KOPT-K1 (cell line): Measurements from ENCODE around the gene SIVA1.
"Not testable (repeated sequence)": the region's sequence is repeated elsewhere in the genome, so short reads cannot be mapped to it uniquely, and the experiment has no call there.

Experiments used
- H3K27ac ChIP-seq: fragments of 200-600 bp; sonication (generic); 2 replicates; pipeline ENCODE4 v1.5.1; 2016; ENCODE audit warnings: antibody characterized with exemption, mild to moderate bottlenecking, low read depth, low read length; ENCODE audit not compliant: poor library complexity, severe bottlenecking
- H3K36me3 ChIP-seq: fragments of 200-600 bp; sonication (generic); 2 replicates; pipeline ENCODE4 v1.5.1; 2017; ENCODE audit warnings: antibody characterized with exemption, mild to moderate bottlenecking, low read length, moderate library complexity; ENCODE audit not compliant: insufficient read depth
- H3K9me3 ChIP-seq: fragments of 200-600 bp; sonication (generic); 2 replicates; pipeline ENCODE4 v1.5.1; 2017; ENCODE audit warnings: antibody characterized with exemption, low read length, mild to moderate bottlenecking; ENCODE audit not compliant: insufficient read depth, poor library complexity, severe bottlenecking

Gene SIVA1

DNA sequence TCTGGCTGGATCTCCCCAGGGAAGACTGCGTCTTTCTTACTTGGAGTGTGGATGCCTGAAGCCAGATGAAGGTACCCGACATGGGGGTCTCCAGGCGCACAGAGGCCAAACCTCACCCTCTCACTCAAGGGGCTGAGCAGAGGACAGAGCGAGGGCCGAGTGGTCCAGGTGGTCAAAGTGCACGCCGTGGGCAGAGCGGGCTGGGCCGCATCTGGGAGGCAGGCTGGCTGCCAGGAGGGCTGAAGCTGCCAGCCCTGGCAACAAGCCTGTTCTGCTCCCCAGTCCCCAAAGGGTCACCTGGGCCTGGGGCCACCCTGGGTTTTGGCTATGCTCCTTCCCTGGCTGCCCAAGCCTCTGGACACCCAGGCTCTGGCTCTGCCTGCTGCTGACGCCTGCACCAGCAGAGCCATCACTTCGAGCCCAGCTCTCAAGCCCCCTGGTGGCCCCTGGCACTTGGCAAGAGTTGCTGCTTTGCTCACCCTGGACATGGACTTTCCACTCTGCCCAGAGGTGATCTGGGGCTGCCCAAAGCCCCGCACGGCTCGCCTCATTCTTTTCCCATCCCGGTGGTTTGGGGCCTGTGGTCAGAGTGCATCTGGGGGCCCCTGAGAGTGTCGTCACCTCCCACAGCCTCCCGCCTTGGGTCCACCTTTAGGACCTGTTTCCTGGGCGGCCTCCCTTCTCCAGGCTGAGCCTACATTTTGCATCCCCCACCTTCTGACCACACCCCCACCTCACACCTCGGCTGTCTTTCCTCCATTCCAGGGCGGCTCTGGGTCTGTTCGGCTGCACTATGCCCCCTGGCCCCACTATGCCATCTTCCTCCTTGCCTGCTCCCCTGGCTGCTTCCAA, 26.1 kb upstream of the SIVA1 start:
- Histone ChIP-seq H3K9me3 (no peaks in the 10 kb centered on the region), H3K27ac (no peak overlapping the region), H3K36me3 (peaks cover 9% of the 10 kb centered on the region; the same call in 1 of the 2 replicates)

DNA sequence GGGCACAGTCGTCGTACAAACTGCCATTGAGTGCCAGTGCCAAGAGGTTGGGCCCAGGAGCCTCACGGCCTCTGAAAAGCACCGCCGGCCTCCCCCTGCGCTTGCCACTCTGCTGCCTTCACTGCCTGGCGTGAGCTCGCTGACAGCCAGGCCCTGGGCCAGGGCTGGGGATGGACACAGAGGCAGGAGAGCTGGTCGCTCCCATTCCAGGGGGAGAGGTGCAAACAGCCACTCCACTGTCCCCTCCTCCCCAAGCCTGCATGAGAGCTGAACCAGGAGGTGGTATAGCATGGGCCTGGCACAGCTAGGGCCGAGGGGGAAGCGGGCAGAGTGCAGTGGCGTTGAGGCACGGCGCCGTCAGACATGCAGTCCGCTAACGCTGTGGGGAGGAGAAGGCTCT, 24.3 kb upstream of the SIVA1 start:
- H3K36me3 ChIP-seq: no peaks in the 10 kb centered on the region
- no peak overlapping the region for H3K27ac ChIP-seq

DNA sequence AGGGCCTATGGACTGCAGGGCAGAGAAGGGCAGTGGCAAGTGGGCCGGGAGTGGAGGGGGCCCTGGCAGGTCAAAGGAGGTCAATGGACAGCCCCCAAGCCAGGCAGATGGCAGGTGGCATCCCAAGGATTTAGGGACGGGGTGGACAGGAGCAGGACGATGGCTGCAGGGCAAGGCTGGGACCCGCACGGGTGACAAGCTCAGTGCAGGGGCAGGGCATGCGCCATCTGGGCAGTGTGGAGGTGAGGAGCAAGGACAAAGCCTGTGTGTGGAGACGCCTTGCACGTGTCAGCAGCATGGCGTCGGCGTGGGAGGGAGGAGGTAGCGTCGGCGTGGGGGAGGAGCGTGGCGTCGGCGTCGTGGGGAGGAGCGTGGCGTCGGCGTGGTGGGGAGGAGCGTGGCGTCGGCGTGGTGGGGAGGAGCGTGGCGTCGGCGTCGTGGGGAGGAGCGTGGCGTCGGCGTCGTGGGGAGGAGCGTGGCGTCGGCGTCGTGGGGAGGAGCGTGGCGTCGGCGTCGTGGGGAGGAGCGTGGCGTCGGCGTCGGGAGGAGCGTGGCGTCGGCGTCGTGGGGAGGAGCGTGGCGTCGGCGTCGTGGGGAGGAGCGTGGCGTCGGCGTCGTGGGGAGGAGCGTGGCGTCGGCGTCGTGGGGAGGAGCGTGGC, 23.6 kb upstream of the SIVA1 start:
- not testable (repeated sequence) for H3K9me3 ChIP-seq, H3K36me3 ChIP-seq, H3K27ac ChIP-seq

More for the DNA sequence above, 24.3 kb upstream of the SIVA1 start:
- H3K9me3 ChIP-seq: no peaks in the 10 kb centered on the region

DNA sequence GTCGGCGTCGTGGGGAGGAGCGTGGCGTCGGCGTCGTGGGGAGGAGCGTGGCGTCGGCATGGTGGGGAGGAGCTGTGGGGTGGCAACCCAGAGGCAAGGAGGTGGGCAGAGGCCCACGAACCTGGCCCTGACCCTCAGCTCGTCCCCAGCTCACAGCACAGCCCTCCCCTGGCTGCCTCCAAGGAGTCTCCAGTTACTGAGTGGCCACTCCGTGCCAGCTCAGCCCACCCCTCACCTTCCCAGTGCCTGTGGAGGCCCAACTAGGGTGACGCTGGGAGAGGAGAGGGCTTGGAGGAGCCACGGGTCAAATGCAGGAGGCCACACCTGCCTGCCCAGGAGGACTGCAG, 23.1 kb upstream of the SIVA1 start:
- no peaks in the 10 kb centered on the region for H3K36me3 ChIP-seq
- no peak overlapping the region for H3K27ac ChIP-seq
- H3K9me3 ChIP-seq: no peaks in the 10 kb centered on the region

DNA sequence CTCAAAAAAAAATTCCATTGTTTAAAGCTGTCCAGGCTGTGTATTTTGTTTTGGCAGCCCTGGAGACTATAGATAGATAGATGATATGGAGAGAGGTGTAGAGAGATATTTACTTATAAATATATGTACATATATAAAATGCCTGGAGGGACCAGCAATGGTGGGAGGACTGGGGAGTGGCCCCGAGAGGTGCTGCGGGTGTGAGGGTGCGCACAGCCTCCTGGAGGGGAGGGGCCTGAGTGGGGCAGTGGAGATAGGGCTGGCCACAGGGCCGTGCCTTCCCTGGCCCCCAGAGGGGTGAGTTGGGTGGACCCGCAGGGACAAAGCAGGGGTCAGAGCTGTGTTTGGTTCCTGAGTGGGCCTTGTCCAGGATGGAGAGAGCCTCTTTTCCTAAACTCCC, 22.5 kb upstream of the SIVA1 start:
- Histone ChIP-seq H3K36me3 (no peaks in the 10 kb centered on the region), H3K27ac (no peak overlapping the region), H3K9me3 (no peaks in the 10 kb centered on the region)

DNA sequence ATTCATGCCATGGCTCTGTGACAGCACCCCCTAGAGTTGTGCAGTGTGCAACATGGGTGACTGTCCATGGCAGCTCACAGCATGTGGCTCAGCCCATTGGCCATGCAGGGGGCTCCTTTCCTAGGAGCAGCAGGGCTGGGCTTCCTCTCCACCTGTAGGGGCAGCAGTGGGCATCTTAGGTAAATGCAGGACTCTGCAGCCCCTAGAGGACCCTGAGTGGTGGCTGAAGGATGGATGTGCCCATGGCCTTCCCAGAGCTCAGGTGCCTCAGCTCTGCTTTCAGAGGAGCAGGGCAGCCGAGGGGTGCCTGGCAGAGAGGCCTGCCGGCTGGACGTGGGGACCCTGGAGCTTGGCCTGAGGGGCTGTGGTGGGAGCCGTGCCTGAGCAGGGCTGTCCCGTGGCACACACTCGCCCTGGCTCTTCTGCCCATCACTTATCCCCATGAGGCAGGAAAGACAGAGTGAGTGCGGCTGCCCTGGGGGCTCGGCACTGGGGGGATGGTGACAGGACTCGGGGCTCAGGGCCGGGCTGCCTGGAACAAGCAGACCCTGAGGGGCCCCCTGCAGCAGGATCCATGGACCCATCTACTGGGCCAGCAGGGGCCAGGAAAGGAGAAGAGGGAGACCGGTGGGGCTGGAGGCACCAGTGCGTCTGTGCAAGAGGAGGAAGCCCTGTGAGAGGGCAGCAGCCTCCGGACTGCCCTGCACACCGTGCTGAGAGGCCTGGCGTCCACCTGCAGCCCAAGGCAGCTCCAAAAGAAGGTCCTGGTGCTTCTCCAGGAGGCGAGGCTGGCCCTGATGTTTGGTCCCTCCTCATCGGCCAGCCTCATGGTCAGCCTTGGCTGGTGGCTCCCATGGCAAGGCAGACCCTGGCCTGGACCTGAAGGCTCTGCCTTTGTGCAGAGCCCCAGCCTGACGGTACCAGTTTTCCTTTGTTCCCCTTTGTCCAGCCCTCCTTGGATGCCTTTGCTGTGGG, 21.3 kb upstream of the SIVA1 start:
- no peak overlapping the region for H3K27ac ChIP-seq
- no peaks in the 10 kb centered on the region for H3K36me3 ChIP-seq
- H3K9me3 ChIP-seq: no peaks in the 10 kb centered on the region

DNA sequence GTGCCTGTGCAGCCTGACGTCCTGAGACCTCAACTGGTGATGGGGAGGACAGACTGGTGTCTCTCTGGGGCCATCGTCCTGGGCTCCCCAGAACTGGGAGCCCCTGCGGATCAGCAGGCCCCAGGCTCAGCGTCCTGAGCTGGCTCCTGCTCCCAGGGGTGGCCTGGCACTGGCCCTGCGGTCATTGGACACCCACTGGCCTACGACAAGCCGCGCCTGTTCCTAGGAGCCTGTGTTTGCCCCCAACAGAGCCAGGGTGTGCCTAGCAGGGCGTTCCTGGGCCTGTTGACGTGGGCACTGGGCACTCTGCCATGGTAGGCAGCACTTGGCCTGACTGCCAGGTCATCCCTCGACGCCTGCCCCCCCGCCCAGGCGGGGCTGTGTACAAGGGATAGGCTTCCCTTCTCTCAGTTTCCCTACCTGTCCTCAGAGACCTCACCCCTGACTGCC, 20.6 kb upstream of the SIVA1 start:
- Histone ChIP-seq H3K27ac (no peak overlapping the region), H3K36me3 (no peaks in the 10 kb centered on the region), H3K9me3 (no peaks in the 10 kb centered on the region)

DNA sequence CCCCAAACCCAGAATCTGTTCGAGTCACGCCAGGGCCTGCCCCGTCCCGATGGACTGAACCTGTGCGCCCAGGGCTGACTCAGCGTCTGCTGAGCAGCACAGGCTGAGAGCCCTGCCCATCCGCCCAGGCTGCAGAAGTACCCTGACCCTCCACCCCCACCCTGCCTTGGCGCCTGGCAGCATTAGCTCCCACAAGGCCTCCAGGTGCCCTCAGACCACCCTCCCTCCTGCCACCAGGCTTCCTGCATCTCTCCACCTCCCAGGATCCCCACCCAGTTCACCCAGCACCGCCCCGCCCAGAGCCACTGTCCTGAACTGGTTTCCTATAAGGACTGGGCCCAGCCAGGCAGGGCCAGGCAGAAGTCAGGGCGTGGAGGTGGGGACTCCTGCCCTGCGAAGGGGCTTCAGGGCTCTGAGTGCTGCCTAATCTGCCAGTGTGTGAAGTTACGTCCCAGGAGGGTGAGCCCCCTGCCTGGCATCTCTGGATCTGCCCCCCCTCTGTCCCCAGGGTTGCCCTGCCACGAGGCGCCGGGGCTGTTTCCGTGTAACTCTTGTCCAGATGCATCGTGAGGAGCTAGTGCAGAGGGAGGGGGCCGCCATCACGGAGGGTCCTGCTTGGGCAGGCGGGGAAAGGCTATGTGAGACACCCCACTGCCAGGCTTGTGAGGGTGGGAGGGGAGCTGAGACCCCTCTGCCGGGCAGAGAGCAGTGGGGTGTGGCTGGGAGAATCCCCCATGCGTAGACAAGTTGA, 19.8 kb upstream of the SIVA1 start:
- Histone ChIP-seq H3K27ac (no peak overlapping the region), H3K36me3 (no peaks in the 10 kb centered on the region), H3K9me3 (no peaks in the 10 kb centered on the region)

DNA sequence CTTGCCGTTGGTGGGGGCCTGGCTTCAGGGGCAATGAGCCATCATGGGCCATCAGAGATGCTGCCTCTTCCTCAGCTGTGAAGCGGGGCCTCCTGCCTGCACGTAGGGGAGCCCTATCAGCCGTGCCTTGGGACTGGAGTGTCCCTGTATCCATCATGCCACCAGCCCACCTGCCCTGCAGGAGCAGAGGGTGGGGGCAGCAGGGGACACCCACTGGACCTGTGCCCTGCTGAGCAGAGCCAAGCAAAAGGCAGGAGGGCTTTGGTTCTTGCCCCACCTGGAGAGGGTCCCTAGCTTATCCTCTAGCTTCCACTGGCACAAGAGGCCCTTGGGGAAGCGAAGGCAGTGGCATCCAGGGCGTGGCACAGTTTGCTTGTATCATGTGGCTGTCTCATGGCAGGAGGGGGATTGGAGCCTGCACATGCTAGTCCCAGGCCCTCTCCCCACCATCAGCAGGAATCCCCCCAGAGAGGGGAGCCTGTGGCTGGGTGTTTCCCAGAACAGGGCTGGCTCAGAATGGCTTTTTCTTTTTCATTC, 18.8 kb upstream of the SIVA1 start:
- no peaks in the 10 kb centered on the region for H3K9me3 ChIP-seq
- no peaks in the 10 kb centered on the region for H3K36me3 ChIP-seq
- H3K27ac ChIP-seq: no peak overlapping the region

DNA sequence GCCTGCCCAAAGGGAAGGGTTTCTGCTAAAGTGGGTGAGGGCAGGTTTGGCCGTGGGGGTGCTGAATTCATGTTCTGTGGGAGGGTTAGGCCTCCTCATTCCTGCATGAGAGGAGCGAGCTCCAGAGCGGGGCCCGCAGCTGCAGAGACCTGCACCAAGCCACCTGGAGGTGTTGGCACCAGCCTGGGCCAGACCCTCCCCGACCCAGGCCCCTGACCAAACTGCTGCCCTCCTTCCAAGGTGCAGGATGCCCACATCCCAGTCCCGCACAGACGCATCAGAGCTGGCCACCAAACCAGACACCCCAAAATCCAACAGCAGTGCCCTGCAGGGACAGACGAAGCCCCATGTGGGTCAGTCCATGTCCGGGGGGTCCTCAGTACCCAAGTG, 18.4 kb upstream of the SIVA1 start:
- no peaks in the 10 kb centered on the region for H3K36me3 ChIP-seq
- no peak overlapping the region for H3K27ac ChIP-seq
- no peaks in the 10 kb centered on the region for H3K9me3 ChIP-seq

DNA sequence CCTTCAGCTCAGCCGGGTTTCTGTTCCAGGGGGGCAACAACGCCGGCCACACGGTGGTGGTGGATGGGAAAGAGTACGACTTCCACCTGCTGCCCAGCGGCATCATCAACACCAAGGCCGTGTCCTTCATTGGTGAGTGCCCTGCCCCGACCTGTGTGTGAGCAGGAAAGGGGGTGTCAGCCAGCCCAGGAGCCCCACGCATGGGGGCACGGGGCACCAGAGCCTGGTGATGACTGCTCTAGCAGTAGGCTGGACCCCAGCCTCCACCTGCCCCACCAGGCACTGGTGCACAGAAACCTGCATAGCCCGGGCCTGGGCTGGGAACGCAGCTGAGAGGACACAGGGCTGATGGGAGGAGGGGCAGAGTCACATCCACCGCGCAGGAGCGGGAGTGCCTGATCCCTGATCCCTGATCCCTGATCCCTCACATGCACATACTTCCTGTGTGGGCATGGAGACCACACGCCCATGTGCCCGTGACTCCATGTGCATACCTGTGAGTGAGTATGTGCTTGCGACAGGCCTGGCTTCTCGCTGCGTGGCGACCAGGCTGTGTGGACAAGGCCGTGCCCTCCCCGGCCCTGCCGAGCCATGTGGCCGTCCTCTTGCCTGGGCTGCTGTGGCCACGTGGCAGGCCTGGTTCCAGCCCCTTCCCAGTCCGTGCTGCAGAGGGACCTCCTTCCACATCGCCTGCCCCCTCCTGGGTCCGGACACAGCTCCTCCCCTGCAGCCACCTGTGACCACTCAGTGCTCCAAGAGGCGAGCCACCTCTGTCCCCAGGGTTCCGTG, 17.8 kb upstream of the SIVA1 start:
- no peaks in the 10 kb centered on the region for H3K9me3 ChIP-seq
- H3K27ac ChIP-seq: no peak overlapping the region
- H3K36me3 ChIP-seq: no peaks in the 10 kb centered on the region

DNA sequence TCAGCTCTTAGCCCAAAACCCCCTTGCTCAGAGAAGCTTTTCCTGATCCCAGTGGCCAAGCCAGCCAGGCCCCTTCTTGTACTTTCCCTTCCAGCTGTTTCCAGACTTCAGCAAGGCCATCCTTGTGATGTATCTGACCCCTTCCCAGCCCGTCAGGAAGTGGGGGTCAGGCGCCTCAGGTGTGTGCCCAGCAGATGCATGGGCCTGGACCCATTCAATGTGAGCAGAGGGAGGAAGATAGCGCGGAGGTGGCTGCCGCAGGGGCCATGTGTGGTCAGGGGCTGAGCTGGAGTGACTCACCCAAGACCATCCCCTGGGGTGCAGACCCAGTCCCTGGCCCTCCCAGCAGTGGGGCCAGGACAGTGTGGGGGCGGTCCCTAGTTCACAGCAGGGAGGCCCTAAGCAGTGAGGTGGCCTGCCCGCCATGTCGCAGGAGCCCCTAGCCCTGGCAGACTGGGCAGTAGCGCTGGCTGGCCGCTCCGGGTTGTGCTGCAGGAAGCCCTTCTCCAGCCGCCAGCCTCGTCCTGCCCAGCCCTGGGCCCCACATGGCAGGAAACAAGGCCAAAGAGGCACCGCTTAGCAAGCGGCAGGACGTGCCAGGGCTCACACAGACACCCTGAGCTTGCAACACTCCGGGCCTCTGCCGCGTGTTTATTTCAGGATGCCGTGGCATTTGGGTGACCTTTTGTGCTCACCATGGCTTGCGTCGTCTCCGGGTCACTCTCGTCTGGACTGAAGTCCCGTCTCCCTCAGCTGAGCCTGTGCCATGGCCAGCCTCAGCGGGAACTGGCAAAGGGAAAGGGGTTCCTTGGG, 16.9 kb upstream of the SIVA1 start:
- Histone ChIP-seq H3K27ac (no peak overlapping the region), H3K36me3 (no peaks in the 10 kb centered on the region), H3K9me3 (no peaks in the 10 kb centered on the region)

DNA sequence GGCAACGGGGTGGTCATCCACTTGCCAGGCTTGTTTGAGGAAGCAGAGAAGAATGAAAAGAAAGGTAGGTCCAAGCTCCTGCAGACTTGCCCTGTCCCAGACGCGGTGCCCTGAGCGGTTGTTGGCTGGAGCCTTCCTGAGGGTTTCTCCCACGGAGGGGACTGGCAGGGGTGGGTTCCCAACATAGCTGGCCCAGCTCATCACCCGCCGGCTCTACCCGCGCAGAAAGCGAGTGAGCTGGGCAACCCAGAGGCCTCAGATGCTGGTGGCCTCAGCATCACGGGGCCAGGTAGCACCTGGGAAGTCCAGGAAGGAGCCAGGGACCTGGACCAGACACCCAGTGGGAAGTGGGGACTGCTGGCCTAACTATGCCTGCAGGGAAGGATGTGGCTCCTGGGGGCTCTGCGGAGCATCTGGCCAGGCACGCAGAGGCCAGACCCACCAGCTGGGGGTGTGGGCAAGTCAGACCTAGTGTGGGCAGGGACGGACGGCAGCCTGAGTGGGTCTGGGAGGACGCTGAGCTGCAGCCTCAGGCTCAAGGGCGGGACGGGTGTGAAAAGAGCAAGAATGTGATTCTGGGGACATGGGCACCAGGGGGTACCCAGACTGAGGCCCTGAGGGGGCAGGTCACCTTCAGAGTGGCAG, 14.4 kb upstream of the SIVA1 start:
- Histone ChIP-seq H3K27ac (no peak overlapping the region), H3K36me3 (no peaks in the 10 kb centered on the region), H3K9me3 (no peaks in the 10 kb centered on the region)
